PC-3 (cell line): Measurements from ENCODE around the gene AMPD3. TPM values are rescaled to one million over a fixed set of nuclear protein-coding genes. Genes with fewer than 3 reads are reported as not detected.

ENCODE experiments used
- ATAC-seq: fragments of 200-7000 bp; cut with Tn5 transposase; 2 replicates; pipeline ENCODE4 v1.9.1; 2020; ENCODE audit warnings: mild to moderate bottlenecking, moderate library complexity
- BruUV-seq: library from RNA; stranded (reverse); fragments of 400-500 nt; replicated peaks from 2 replicates; lab custom pipeline; 2021; lab: Mats Ljungman, UMichigan
- CTCF ChIA-PET: fragments of 300-600 bp; sonication (Branson Sonifier 250); formaldehyde crosslinking; loops from one replicate; lab custom pipeline; 2022; ENCODE audit warnings: antibody characterized with exemption; lab: Charles Lee
- POLR2A ChIA-PET: fragments of 300-600 bp; sonication (Branson Sonifier 250); formaldehyde crosslinking; loops from one replicate; lab custom pipeline; 2022; ENCODE audit warnings: antibody characterized with exemption; ENCODE audit not compliant: unreplicated experiment; lab: Charles Lee
- DNase-seq: peaks from one replicate; pipeline ENCODE4 v3.0.0-alpha.2; 2015
- H2AFZ ChIP-seq: fragments of 300-600 bp; sonication (generic); 2 replicates; pipeline ENCODE4 v1.6.0; 2016; ENCODE audit warnings: antibody characterized with exemption, low read length
- H3F3A ChIP-seq: fragments of 300-600 bp; sonication (generic); one replicate; pipeline ENCODE4 v1.6.0; 2017; ENCODE audit warnings: antibody characterized with exemption, low read length, control low read depth, mild to moderate bottlenecking; ENCODE audit not compliant: unreplicated experiment
- H3K27ac ChIP-seq: fragments of 300-600 bp; sonication (generic); 2 replicates; pipeline ENCODE4 v1.5.1; 2016; ENCODE audit warnings: mild to moderate bottlenecking, low read length
- H3K27me3 ChIP-seq: fragments of 300-600 bp; sonication (generic); 2 replicates; pipeline ENCODE4 v1.6.1; 2016; ENCODE audit warnings: low read length, mixed read lengths
- H3K36me3 ChIP-seq: fragments of 300-600 bp; sonication (generic); 2 replicates; pipeline ENCODE4 v1.6.1; 2016; ENCODE audit warnings: low read depth, mixed run types, low read length, mixed read lengths
- H3K4me1 ChIP-seq: fragments of 300-600 bp; sonication (generic); 2 replicates; pipeline ENCODE4 v1.5.1; 2016; ENCODE audit warnings: low read length; ENCODE audit not compliant: insufficient read depth
- H3K4me2 ChIP-seq: fragments of 300-600 bp; sonication (generic); 2 replicates; pipeline ENCODE4 v1.6.0; 2016; ENCODE audit warnings: low read length
- H3K4me3 ChIP-seq: fragments of 300-600 bp; sonication (generic); 2 replicates; pipeline ENCODE4 v1.5.1; 2016; ENCODE audit warnings: mild to moderate bottlenecking, low read length, mixed read lengths
- H3K79me2 ChIP-seq: fragments of 300-600 bp; sonication (generic); 2 replicates; pipeline ENCODE4 v1.6.1; 2017; ENCODE audit warnings: low read length, mixed read lengths
- H3K9ac ChIP-seq: fragments of 300-600 bp; sonication (generic); 2 replicates; pipeline ENCODE4 v1.6.0; 2016; ENCODE audit warnings: mild to moderate bottlenecking, low read length
- H3K9me2 ChIP-seq: fragments of 300-600 bp; sonication (generic); replicated peaks from 2 replicates; pipeline ENCODE4 v1.6.1; 2016; ENCODE audit warnings: mixed run types, low read length, mixed read lengths
- H3K9me3 ChIP-seq: fragments of 300-600 bp; sonication (generic); 2 replicates; pipeline ENCODE4 v1.6.1; 2016; ENCODE audit warnings: low read length, mixed read lengths
- H4K20me1 ChIP-seq: fragments of 300-600 bp; sonication (generic); 2 replicates; pipeline ENCODE4 v1.6.1; 2016; ENCODE audit warnings: low read length, mixed read lengths
- EZH2 ChIP-seq: fragments of 300-600 bp; sonication (generic); IDR thresholded peaks from one replicate; pipeline ENCODE4 v1.6.1; 2017; ENCODE audit warnings: antibody characterized with exemption, mild to moderate bottlenecking, low read length; ENCODE audit not compliant: unreplicated experiment
- EZH2phosphoT487 ChIP-seq: fragments of 300-600 bp; sonication (generic); IDR thresholded peaks from 2 replicates; pipeline ENCODE4 v1.6.1; 2018; ENCODE audit warnings: mild to moderate bottlenecking, antibody characterized with exemption, low read length, borderline replicate concordance
- intact Hi-C: fragments of 100-400 bp; cut with micrococcal nuclease; formaldehyde crosslinking; loops from 2 replicates; pipeline ENCODE4 v1.9.0; 2023
- total RNA-seq: library from RNA; depleted of rRNA; stranded (reverse); fragments of >200 nt; gene quantifications from 2 replicates; pipeline ENCODE4 v1.2.3, GENCODE V29; 2014
- TF ChIP-seq, protein P1 (sequence below): fragments of 300-600 bp; sonication (generic); conservative IDR thresholded peaks from 2 replicates; pipeline ENCODE4 v1.5.1; 2017; ENCODE audit warnings: antibody characterized with exemption, low read depth, mild to moderate bottlenecking, low read length

Gene AMPD3
- total RNA-seq, 1 experiment from 2014 or later = 11.8 TPM

DNA sequence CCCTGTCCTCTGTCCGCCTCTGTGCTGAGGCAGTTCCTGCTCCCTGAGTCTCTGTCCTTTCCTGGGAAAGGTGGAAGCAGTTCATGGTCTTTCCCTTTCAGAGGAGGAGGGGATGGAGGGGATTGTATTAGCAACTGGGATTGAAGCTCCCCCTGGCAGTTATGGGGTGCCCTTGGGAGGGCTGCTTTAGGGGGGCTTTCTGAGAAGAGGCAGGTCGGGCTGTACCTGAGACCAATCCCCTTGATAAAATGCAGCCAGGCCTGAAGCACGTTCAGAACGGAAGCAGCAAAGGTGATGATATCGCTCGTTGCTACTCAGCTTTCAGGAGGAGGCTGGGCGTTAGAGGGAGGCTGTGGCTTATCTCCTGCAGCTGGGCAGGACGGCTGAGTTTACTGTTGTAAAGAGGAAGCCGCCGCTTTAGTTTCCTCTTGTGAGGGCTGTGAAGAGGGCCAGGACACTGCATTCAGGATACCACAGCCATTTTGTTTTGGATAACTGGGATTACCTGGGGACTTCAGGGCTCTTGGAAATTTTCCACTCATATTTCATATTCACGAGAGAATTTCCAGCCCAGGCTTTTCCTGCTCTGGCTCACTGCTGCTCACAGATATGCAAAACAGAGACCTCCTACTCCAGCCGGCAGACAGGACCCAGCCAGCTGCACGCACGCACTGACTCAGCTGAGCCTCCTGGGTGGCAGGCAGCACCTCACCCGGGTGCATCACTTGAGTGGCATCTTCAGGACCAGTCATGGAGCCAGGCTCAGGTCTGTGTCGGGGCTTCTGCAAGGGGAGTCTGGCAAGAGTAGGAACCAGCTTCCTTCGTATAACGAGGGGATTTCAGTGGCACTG is 798 bp downstream of the AMPD3 start:
- H4K20me1 ChIP-seq = peaks cover 8% of the 10 kb centered on the region; the same call in 1 of the 2 replicates
- H3K79me2 ChIP-seq = peaks cover 55% of the 10 kb centered on the region
- H3K9ac ChIP-seq = peak overlapping the region; percentile 81
- H3F3A ChIP-seq = peaks cover 3% of the 10 kb centered on the region
- intact Hi-C loops = loop anchor here (1.0 to 2.0 kb wide), 3 partner anchors 23 to 49 kb away; no protein-coding TSS in a partner anchor
- no peaks in the 10 kb centered on the region for H3K36me3 ChIP-seq
- TF ChIP-seq EZH2phosphoT487 (no peak), EZH2 (no peak)
- TF ChIP-seq, protein P1, sequence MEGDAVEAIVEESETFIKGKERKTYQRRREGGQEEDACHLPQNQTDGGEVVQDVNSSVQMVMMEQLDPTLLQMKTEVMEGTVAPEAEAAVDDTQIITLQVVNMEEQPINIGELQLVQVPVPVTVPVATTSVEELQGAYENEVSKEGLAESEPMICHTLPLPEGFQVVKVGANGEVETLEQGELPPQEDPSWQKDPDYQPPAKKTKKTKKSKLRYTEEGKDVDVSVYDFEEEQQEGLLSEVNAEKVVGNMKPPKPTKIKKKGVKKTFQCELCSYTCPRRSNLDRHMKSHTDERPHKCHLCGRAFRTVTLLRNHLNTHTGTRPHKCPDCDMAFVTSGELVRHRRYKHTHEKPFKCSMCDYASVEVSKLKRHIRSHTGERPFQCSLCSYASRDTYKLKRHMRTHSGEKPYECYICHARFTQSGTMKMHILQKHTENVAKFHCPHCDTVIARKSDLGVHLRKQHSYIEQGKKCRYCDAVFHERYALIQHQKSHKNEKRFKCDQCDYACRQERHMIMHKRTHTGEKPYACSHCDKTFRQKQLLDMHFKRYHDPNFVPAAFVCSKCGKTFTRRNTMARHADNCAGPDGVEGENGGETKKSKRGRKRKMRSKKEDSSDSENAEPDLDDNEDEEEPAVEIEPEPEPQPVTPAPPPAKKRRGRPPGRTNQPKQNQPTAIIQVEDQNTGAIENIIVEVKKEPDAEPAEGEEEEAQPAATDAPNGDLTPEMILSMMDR = no peak
- peak overlapping the region; percentile 58 for H2AFZ ChIP-seq
- TSS peak; percentile 52 for BruUV-seq
- ChIA-PET CTCF (interaction anchor here (1.3 to 1.7 kb wide), 4 partner anchors 35 to 85 kb away, joined by 3 to 10 read pairs (median 5); partner anchors contain the start of gene RNF141), POLR2A (interaction anchor here (0.5 to 1.8 kb wide), 4 partner anchors 35 to 1129 kb away, joined by 3 to 8 read pairs (median 5); no protein-coding TSS in a partner anchor)
- no peaks in the 10 kb centered on the region for H3K9me2 ChIP-seq
- H3K27me3 ChIP-seq = no peaks in the 10 kb centered on the region
- H3K4me2 ChIP-seq = peak overlapping the region; percentile 95
- no peaks in the 10 kb centered on the region for H3K9me3 ChIP-seq
- ATAC-seq = peak; percentile 49
- H3K4me1 ChIP-seq = peaks cover 50% of the 10 kb centered on the region
- H3K27ac ChIP-seq = peak overlapping the region; percentile 96
- DNase-seq = peak; percentile 70
- H3K4me3 ChIP-seq = peak overlapping the region; percentile 74

DNA sequence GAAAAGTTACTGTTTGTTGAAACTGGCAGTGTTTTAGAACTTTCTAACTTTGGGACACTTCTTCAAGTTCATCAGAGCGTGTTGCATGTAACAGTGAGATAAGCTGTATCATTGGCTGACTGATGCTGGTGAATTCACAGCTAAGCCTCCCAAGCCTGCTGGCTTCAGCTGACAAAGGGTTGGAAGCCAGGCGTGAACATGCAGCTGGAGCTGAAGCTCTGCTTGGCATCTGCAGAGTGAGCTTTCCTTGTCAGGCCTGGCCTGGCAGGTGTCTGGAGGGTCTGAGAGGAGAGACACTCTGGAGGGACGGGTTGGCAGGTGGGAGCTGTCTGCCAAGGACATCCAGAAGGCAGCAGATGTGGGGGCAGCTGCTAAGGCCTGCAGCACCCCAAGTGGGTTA is 1.5 kb downstream of the AMPD3 start:
- TF ChIP-seq EZH2phosphoT487 (no peak), EZH2 (no peak)
- TF ChIP-seq, protein P1 = no peak
- ATAC-seq = no peak
- peaks cover 3% of the 10 kb centered on the region; the same call in 1 of the 2 replicates for H3K36me3 ChIP-seq
- BruUV-seq = no TSS peak
- peak overlapping the region; percentile 74 for H3K4me3 ChIP-seq
- peaks cover 55% of the 10 kb centered on the region for H3K79me2 ChIP-seq
- DNase-seq = no peak
- CTCF ChIA-PET = no interaction called here
- intact Hi-C loops = no loop called here
- H3K4me2 ChIP-seq = peak overlapping the region; percentile 95
- no peaks in the 10 kb centered on the region for H3K9me2 ChIP-seq
- no peak overlapping the region for H3K9ac ChIP-seq
- peaks cover 8% of the 10 kb centered on the region; the same call in 1 of the 2 replicates for H4K20me1 ChIP-seq
- POLR2A ChIA-PET = interaction anchor here (0.6 kb wide), 2 partner anchors 127 to 153 kb away, joined by 3 to 7 read pairs; no protein-coding TSS in a partner anchor
- H3K9me3 ChIP-seq = no peaks in the 10 kb centered on the region
- H3K4me1 ChIP-seq = peaks cover 47% of the 10 kb centered on the region
- H3K27me3 ChIP-seq = no peaks in the 10 kb centered on the region
- peak overlapping the region; percentile 96 for H3K27ac ChIP-seq
- H2AFZ ChIP-seq = no peak overlapping the region
- H3F3A ChIP-seq = peaks cover 3% of the 10 kb centered on the region
